Measurements from ENCODE around the gene CLEC18C.

GRCh38 chr16:70159355-70160348 lies 13.9 kb upstream of the CLEC18C start:
- TF ChIP-seq SRF (IDR thresholded peaks at IDR 0.05; ENCODE audit: low read depth) = no peak
- TF ChIP-seq EGR1 (IDR thresholded peaks at IDR 0.05; ENCODE audit: low read depth) = no peak
- no peak for TF ChIP-seq POLR2AphosphoS5 (IDR thresholded peaks at IDR 0.05; ENCODE audit: low read depth, low read length)
- no peak for TF ChIP-seq SIN3A (IDR thresholded peaks at IDR 0.05; ENCODE audit: low read depth)
- no peak for TF ChIP-seq CTCF (IDR thresholded peaks at IDR 0.05 in 2 of 3, conservative IDR thresholded peaks at IDR 0.05 in 1 of 3; ENCODE audit: borderline replicate concordance in 1 of 3, insufficient read depth in 1 of 3, low read depth in 2 of 3, low read length in 2 of 3)
- TF ChIP-seq POLR2A (IDR thresholded peaks at IDR 0.05; ENCODE audit: borderline replicate concordance, extremely low read depth, insufficient read depth, insufficient read length) = no peak
- TF ChIP-seq EZH2 (IDR thresholded peaks at IDR 0.05) = no peak
